ENCODE results near the gene GPS1. TPM values are rescaled to one million over a fixed set of nuclear protein-coding genes. Genes with fewer than 3 reads are reported as not detected.

Gene GPS1
- polyA plus RNA-seq, 1 experiment, result 131 TPM

DNA sequence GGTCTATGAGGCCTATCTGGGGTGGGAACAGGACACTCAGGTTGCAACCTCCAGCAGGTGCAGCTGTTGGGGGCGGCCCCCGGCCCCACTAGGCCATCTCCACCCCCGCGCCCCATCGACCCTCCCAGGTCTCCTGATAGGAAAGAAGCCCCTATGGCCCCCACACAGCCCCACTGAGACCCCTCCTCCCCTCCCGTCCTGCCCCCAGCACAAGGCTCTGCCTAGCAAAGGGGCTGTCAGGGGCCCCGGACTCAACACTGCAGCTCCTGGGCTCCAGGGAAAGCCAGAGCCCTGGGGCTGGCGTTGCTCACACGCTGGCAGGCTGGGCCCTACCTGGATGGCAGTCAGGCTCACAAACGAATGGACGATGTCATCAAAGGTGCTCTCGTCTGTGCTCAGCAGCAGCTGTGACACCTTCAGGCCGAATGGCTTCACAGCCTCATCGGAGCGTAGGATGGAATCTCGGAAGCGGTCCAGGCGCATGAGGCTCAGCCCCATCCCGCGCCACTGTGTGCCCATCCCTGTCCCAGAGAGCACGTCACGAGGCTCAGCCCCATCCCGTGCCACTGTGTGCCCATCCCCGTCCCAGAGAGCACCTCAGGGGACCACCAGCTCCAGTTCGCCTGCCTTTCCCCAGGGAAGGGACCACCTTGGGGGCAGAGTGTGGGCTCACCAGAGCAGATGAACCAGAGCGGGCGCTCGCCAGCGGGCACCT is 39.0 kb downstream of the GPS1 start:
- ChIA-PET CTCF (interaction anchor here (1.6 kb wide), 1 partner anchor 20 kb away, joined by 4 read pairs; no protein-coding TSS in a partner anchor), POLR2A (no interaction called here)
- peaks cover 70% of the 10 kb centered on the region for H3K36me3 ChIP-seq (ENCODE audit: control insufficient read depth, insufficient read depth, low read length)
- H3K27me3 ChIP-seq (ENCODE audit: control insufficient read depth, insufficient read depth, low read length), result no peaks in the 10 kb centered on the region
- no peak overlapping the region for H3K4me3 ChIP-seq (ENCODE audit: low read depth, low read length)
- no peak for DNase-seq (ENCODE audit: low read depth)
- TF ChIP-seq, protein P1, sequence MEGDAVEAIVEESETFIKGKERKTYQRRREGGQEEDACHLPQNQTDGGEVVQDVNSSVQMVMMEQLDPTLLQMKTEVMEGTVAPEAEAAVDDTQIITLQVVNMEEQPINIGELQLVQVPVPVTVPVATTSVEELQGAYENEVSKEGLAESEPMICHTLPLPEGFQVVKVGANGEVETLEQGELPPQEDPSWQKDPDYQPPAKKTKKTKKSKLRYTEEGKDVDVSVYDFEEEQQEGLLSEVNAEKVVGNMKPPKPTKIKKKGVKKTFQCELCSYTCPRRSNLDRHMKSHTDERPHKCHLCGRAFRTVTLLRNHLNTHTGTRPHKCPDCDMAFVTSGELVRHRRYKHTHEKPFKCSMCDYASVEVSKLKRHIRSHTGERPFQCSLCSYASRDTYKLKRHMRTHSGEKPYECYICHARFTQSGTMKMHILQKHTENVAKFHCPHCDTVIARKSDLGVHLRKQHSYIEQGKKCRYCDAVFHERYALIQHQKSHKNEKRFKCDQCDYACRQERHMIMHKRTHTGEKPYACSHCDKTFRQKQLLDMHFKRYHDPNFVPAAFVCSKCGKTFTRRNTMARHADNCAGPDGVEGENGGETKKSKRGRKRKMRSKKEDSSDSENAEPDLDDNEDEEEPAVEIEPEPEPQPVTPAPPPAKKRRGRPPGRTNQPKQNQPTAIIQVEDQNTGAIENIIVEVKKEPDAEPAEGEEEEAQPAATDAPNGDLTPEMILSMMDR (IDR thresholded peaks at IDR 0.05; ENCODE audit: insufficient read depth, low read depth, low read length), result no peak

DNA sequence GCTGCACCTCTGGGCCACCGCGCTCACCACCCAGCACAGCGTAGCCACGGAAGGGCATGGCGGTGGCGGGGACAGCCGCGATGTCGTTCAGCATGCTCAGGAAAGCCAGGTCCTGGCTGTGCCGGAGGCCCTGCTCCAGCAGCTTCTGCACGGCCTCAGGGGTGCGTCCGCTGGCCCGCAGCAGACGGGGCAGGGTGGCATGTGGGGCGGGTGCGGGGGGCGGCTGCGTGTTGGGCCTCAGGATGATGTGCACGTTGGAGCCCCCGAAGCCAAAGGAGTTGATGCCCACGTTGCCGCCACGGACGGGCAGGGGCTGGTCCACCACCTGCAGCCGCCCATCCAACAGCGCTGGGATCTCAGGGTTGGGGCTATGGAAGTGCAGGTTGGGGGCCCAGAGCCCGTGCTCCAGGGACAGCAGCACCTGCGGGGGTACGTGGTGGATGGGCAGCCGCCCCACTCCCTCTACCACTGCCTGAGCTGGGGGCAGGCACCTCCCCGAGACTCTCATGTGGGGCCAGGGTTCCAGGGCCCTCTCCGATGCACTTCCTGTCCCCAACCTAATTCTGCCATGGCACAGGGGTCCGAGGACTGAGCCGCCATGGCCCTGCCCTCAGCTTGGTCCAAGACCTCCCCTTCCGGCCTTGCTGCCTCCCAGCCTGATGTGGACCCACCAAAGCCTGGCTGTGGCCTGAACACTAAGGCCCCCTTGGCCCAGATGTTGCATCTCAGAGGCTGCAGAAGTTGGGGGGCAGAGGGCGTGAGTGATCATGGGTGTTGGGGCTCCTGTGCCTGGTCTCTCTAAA is 39.8 kb downstream of the GPS1 start:
- Histone ChIP-seq H3K36me3 (ENCODE audit: control insufficient read depth, insufficient read depth, low read length) (peaks cover 69% of the 10 kb centered on the region), H3K4me3 (ENCODE audit: low read depth, low read length) (no peak overlapping the region), H3K27me3 (ENCODE audit: control insufficient read depth, insufficient read depth, low read length) (no peaks in the 10 kb centered on the region)
- ChIA-PET CTCF (interaction anchor here (1.6 kb wide), 1 partner anchor 21 kb away, joined by 4 read pairs; no protein-coding TSS in a partner anchor), POLR2A (no interaction called here)
- DNase-seq (ENCODE audit: low read depth), result no peak
- TF ChIP-seq, protein P1 (IDR thresholded peaks at IDR 0.05; ENCODE audit: insufficient read depth, low read depth, low read length), result no peak

DNA sequence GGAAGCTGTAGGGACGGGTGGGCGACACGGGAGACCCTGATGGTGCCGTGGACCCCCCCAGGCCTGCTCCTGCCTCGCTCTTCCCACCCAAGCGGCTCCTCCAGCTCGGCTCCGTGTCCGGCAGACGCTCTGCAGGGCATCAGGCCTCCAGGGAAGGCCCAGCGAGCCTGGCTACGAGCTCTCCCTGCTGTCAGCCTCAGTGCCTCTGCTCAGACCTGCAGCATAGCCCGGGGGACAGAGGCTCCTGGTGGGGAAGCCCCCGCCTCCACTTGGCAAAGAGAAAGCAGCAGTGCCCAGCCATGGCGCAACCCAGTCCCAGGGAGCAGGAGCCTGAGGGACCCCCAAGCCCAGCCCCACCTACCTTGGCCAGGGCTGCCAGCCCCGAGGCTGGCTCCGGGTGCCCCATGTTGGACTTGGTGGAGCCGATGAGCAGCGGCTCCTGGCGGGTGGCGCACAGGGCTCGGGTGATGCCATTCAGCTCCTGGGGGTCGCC is 40.4 kb downstream of the GPS1 start:
- DNase-seq (ENCODE audit: low read depth), result no peak
- H3K27me3 ChIP-seq (ENCODE audit: control insufficient read depth, insufficient read depth, low read length), result no peaks in the 10 kb centered on the region
- POLR2A ChIA-PET, result no interaction called here
- TF ChIP-seq, protein P1 (IDR thresholded peaks at IDR 0.05; ENCODE audit: insufficient read depth, low read depth, low read length), result no peak
- peaks cover 64% of the 10 kb centered on the region for H3K36me3 ChIP-seq (ENCODE audit: control insufficient read depth, insufficient read depth, low read length)
- CTCF ChIA-PET, result interaction anchor here (1.6 kb wide), 1 partner anchor 21 kb away, joined by 4 read pairs; no protein-coding TSS in a partner anchor
- no peak overlapping the region for H3K4me3 ChIP-seq (ENCODE audit: low read depth, low read length)

GRCh38 chr17:82092628-82092994 is 40.9 kb downstream of the GPS1 start:
- ChIA-PET POLR2A (no interaction called here), CTCF (no interaction called here)
- H3K27me3 ChIP-seq (ENCODE audit: control insufficient read depth, insufficient read depth, low read length), result no peaks in the 10 kb centered on the region
- H3K4me3 ChIP-seq (ENCODE audit: low read depth, low read length), result no peak overlapping the region
- TF ChIP-seq, protein P1 (IDR thresholded peaks at IDR 0.05; ENCODE audit: insufficient read depth, low read depth, low read length), result no peak
- DNase-seq (ENCODE audit: low read depth), result no peak
- peaks cover 61% of the 10 kb centered on the region for H3K36me3 ChIP-seq (ENCODE audit: control insufficient read depth, insufficient read depth, low read length)

Measured in BJ (cell line).